Suprapubic skin (tissue), 3 donors: ENCODE results near the gene CNOT11.
A peak's percentile ranks its signal among the peaks of the same experiment; 100 is the strongest.

ENCODE experiments used
- EP300 ChIP-seq: sonication (generic); formaldehyde crosslinking; IDR thresholded peaks from one replicate; pipeline ENCODE4 v1.6.1; 2017; ENCODE audit warnings: antibody characterized with exemption
- POLR2A ChIP-seq, 2 donors: fragments of 450-650 bp; IDR thresholded peaks; one replicate each; pipeline ENCODE4 v1.6.1; 2017; ENCODE audit warnings: antibody characterized with exemption in 2 of 2, mild to moderate bottlenecking in 2 of 2, moderate library complexity in 2 of 2
- TF ChIP-seq, protein P1 (sequence below), 2 donors: fragments of 200-600 bp in 1 of 2; fragments of 450-650 bp in 1 of 2; sonication (generic) in 1 of 2; IDR thresholded peaks; one replicate each; pipeline ENCODE4 v1.5.1; 2016 to 2019; ENCODE audit warnings: antibody characterized with exemption in 2 of 2, mild to moderate bottlenecking in 1 of 2, moderate library complexity in 1 of 2

DNA sequence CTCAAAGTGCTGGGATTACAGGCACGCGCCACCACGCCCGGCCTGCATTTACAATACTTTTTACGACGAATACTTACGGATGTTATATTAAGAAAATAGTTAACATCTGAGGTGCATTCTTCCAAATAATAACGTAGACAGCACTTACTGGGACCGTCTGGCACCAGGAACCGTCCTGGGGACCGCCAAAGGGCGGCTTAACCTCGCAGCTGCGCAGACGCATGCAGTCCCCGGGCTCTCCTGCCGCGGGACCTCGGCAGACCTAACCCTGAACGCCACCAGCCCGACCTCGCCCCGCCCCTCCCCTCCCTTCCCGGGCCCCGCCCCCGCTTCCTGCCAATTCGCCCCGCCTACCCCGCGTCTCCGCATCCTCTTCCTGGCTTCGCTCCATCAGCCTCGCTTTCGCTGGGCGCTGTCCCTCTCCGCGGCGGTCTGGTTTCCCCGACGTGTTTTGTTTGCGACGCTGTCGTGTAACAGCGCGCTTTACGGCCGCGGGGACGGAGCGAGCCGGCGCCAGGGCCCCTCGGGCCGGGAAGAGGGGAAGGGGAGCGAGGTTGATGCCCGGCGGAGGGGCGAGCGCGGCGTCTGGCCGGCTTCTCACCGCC, at the start of gene CNOT11:
- TF ChIP-seq, protein P1, sequence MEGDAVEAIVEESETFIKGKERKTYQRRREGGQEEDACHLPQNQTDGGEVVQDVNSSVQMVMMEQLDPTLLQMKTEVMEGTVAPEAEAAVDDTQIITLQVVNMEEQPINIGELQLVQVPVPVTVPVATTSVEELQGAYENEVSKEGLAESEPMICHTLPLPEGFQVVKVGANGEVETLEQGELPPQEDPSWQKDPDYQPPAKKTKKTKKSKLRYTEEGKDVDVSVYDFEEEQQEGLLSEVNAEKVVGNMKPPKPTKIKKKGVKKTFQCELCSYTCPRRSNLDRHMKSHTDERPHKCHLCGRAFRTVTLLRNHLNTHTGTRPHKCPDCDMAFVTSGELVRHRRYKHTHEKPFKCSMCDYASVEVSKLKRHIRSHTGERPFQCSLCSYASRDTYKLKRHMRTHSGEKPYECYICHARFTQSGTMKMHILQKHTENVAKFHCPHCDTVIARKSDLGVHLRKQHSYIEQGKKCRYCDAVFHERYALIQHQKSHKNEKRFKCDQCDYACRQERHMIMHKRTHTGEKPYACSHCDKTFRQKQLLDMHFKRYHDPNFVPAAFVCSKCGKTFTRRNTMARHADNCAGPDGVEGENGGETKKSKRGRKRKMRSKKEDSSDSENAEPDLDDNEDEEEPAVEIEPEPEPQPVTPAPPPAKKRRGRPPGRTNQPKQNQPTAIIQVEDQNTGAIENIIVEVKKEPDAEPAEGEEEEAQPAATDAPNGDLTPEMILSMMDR (IDR thresholded peaks at IDR 0.05) = no peak
- TF ChIP-seq POLR2A (IDR thresholded peaks at IDR 0.05) (peak in 1 of 2 donors; percentile 77), EP300 (no peak)
